OCI-LY7 (cell line): ENCODE measurements around the gene HOXC9. TPM values are rescaled to one million over a fixed set of nuclear protein-coding genes. Genes with fewer than 3 reads are reported as not detected.
A peak's percentile ranks its signal among the peaks of the same experiment; 100 is the strongest.

Experiments used
- BruUV-seq: library from RNA; stranded (reverse); fragments of 400-500 nt; replicated peaks from 2 replicates; lab custom pipeline; 2021; lab: Mats Ljungman, UMichigan
- CTCF ChIA-PET: fragments of 300-600 bp; sonication (Branson Sonifier 250); formaldehyde crosslinking; loops from one replicate; lab custom pipeline; 2022; ENCODE audit warnings: antibody characterized with exemption; ENCODE audit not compliant: unreplicated experiment; lab: Charles Lee
- POLR2A ChIA-PET: fragments of 300-600 bp; sonication (Branson Sonifier 250); formaldehyde crosslinking; loops from one replicate; lab custom pipeline; 2022; ENCODE audit warnings: antibody characterized with exemption; lab: Charles Lee
- DNase-seq: peaks from one replicate; pipeline ENCODE4 v3.0.0-alpha.2; 2015; ENCODE audit warnings: low spot score
- H2AFZ ChIP-seq: fragments of 200-600 bp; sonication (generic), shearing (Covaris generic); 2 replicates; pipeline ENCODE4 v1.6.1; 2014; ENCODE audit warnings: mild to moderate bottlenecking, antibody characterized with exemption, low read length, moderate library complexity
- H3K27ac ChIP-seq: fragments of 200-600 bp; sonication (generic); 2 replicates; pipeline ENCODE4 v1.5.1; 2014; ENCODE audit warnings: mixed run types, low read depth, mild to moderate bottlenecking, moderate library complexity, low read length, inconsistent platforms; ENCODE audit not compliant: poor library complexity, severe bottlenecking
- H3K36me3 ChIP-seq: fragments of 200-600 bp; sonication (generic); 2 replicates; pipeline ENCODE4 v1.6.1; 2014; ENCODE audit warnings: mild to moderate bottlenecking, antibody characterized with exemption, low read length, moderate library complexity, mixed read lengths; ENCODE audit not compliant: insufficient read depth
- H3K4me1 ChIP-seq: fragments of 200-600 bp; sonication (generic); 2 replicates; pipeline ENCODE4 v1.5.1; 2014; ENCODE audit warnings: mild to moderate bottlenecking, low read length; ENCODE audit not compliant: insufficient read depth, poor library complexity, severe bottlenecking
- H3K4me2 ChIP-seq: fragments of 200-600 bp; sonication (generic); 2 replicates; pipeline ENCODE4 v1.6.1; 2014; ENCODE audit warnings: mild to moderate bottlenecking, low read length
- H3K4me3 ChIP-seq: fragments of 200-600 bp; sonication (generic); 2 replicates; pipeline ENCODE4 v1.5.1; 2014; ENCODE audit warnings: mild to moderate bottlenecking, low read depth, low read length; ENCODE audit not compliant: poor library complexity, severe bottlenecking
- H3K79me2 ChIP-seq: fragments of 200-600 bp; sonication (generic); 2 replicates; pipeline ENCODE4 v1.6.1; 2016; ENCODE audit warnings: low read depth, mild to moderate bottlenecking, low read length, moderate library complexity, mixed read lengths; ENCODE audit not compliant: insufficient read depth
- H3K9me2 ChIP-seq: fragments of 200-600 bp; sonication (generic); 2 replicates; pipeline ENCODE4 v1.6.1; 2016; ENCODE audit warnings: mild to moderate bottlenecking, low read length, mixed read lengths; ENCODE audit not compliant: insufficient read depth
- H3K9me3 ChIP-seq: fragments of 200-600 bp; sonication (generic); 2 replicates; pipeline ENCODE4 v1.6.1; 2014; ENCODE audit warnings: mild to moderate bottlenecking, mixed run types, low read length, mixed read lengths
- H4K20me1 ChIP-seq: fragments of 200-600 bp; sonication (generic); 2 replicates; pipeline ENCODE4 v1.6.1; 2014; ENCODE audit warnings: mild to moderate bottlenecking, antibody characterized with exemption, low read length, moderate library complexity, mixed read lengths; ENCODE audit not compliant: insufficient read depth
- EZH2phosphoT487 ChIP-seq: fragments of 200-600 bp; sonication (generic); IDR thresholded peaks from 2 replicates; pipeline ENCODE4 v1.6.1; 2018; ENCODE audit warnings: low read depth, borderline replicate concordance, mild to moderate bottlenecking, mixed run types, antibody characterized with exemption, low read length, moderate library complexity, mixed read lengths
- intact Hi-C: fragments of 100-400 bp; cut with micrococcal nuclease; formaldehyde crosslinking; loops from one replicate; pipeline ENCODE4 v1.10.0; 2022; ENCODE audit not compliant: unreplicated experiment
- total RNA-seq, 2 experiments: library from RNA; depleted of rRNA in 1 of 2; stranded (reverse); fragments of >200 nt in 1 of 2; shearing (Covaris generic) in 1 of 2; gene quantifications; 2 replicates each; pipeline ENCODE4 v1.2.3, GENCODE V29; 2014 to 2022
- TF ChIP-seq, protein P1 (sequence below): fragments of 200-600 bp; sonication (generic); conservative IDR thresholded peaks from 2 replicates; pipeline ENCODE4 v1.5.1; 2014; ENCODE audit warnings: mild to moderate bottlenecking, antibody characterized with exemption, low read length, moderate library complexity, mixed read lengths

Gene HOXC9
- total RNA-seq, 2 experiments from 2014 or later, result 0.42 TPM; not detected in 1

- Histone ChIP-seq H3K9me2 (no peaks in the 10 kb centered on the region), H3K9me3 (no peaks in the 10 kb centered on the region), H3K4me1 (peaks cover 5% of the 10 kb centered on the region), H3K36me3 (no peaks in the 10 kb centered on the region), H3K4me3 (peak overlapping the region; percentile 54), H3K27ac (no peak overlapping the region), H3K79me2 (no peaks in the 10 kb centered on the region), H2AFZ (peak overlapping the region; percentile 44), H3K4me2 (peak overlapping the region; percentile 64), H4K20me1 (no peaks in the 10 kb centered on the region)
- CTCF ChIA-PET, result no interaction called here
- TF ChIP-seq, protein P1, sequence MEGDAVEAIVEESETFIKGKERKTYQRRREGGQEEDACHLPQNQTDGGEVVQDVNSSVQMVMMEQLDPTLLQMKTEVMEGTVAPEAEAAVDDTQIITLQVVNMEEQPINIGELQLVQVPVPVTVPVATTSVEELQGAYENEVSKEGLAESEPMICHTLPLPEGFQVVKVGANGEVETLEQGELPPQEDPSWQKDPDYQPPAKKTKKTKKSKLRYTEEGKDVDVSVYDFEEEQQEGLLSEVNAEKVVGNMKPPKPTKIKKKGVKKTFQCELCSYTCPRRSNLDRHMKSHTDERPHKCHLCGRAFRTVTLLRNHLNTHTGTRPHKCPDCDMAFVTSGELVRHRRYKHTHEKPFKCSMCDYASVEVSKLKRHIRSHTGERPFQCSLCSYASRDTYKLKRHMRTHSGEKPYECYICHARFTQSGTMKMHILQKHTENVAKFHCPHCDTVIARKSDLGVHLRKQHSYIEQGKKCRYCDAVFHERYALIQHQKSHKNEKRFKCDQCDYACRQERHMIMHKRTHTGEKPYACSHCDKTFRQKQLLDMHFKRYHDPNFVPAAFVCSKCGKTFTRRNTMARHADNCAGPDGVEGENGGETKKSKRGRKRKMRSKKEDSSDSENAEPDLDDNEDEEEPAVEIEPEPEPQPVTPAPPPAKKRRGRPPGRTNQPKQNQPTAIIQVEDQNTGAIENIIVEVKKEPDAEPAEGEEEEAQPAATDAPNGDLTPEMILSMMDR, result no peak
- TF ChIP-seq EZH2phosphoT487, result peak; percentile 51; the same call in 1 of the 2 replicates
- no peak for DNase-seq
- POLR2A ChIA-PET, result interaction anchor here (0.6 kb wide), 1 partner anchor 246 kb away, joined by 4 read pairs; no protein-coding TSS in a partner anchor
- intact Hi-C loops, result no loop called here
- BruUV-seq, result no TSS peak
These were observed 4.4 kb upstream of the HOXC9 start for GRCh38 chr12:53995378-53996239.

- H3K9me2 ChIP-seq, result no peaks in the 10 kb centered on the region
- H3K9me3 ChIP-seq, result no peaks in the 10 kb centered on the region
- no peaks in the 10 kb centered on the region; the same call in 1 of the 2 replicates for H4K20me1 ChIP-seq
- no TSS peak for BruUV-seq
- POLR2A ChIA-PET, result no interaction called here
- DNase-seq, result no peak
- H3K27ac ChIP-seq, result no peak overlapping the region
- CTCF ChIA-PET, result no interaction called here
- H2AFZ ChIP-seq, result peak overlapping the region; percentile 44
- peak overlapping the region; percentile 54 for H3K4me3 ChIP-seq
- no peak for TF ChIP-seq EZH2phosphoT487
- TF ChIP-seq, protein P1, result no peak
- no peaks in the 10 kb centered on the region for H3K79me2 ChIP-seq
- H3K4me2 ChIP-seq, result peak overlapping the region; percentile 64
- no peaks in the 10 kb centered on the region for H3K36me3 ChIP-seq
- peaks cover 5% of the 10 kb centered on the region for H3K4me1 ChIP-seq
- intact Hi-C loops, result no loop called here
These were observed 3.4 kb upstream of the HOXC9 start for GRCh38 chr12:53996240-53997203.
